ENCODE measurements around the gene PRDM11. TPM values are rescaled to one million over a fixed set of nuclear protein-coding genes. Genes with fewer than 3 reads are reported as not detected.

The PRDM11 gene
- total and polyA plus RNA-seq, 2 experiments from 2014 or later = 0.24 to 3.7 TPM

- in situ Hi-C loops (cut with MboI) = loop anchor here (25.0 kb wide), 1 partner anchor 465 kb away; no protein-coding TSS in a partner anchor
- peaks cover 9% of the 10 kb centered on the region for H3K4me1 ChIP-seq (ENCODE audit: insufficient read depth)
- H3K79me2 ChIP-seq (ENCODE audit: insufficient read depth) = no peaks in the 10 kb centered on the region
- H3K36me3 ChIP-seq (ENCODE audit: low read depth) = no peaks in the 10 kb centered on the region
- H3K4me2 ChIP-seq (ENCODE audit: unreplicated experiment) = no peak overlapping the region
- no peak overlapping the region for H3K9ac ChIP-seq
- H3K9me2 ChIP-seq (ENCODE audit: insufficient read depth) = no peaks in the 10 kb centered on the region
- DNase-seq = peak; percentile 27
- H3K4me3 ChIP-seq = peak overlapping the region; percentile 56; the same call in 1 of the 2 replicates
- H4K20me1 ChIP-seq (ENCODE audit: insufficient read depth) = no peaks in the 10 kb centered on the region
- H2AFZ ChIP-seq = no peak overlapping the region
- H3F3A ChIP-seq (ENCODE audit: insufficient read depth) = no peaks in the 10 kb centered on the region
- 66 to 77% methylated on average over 6 to 8 of the region's 8 CpGs for WGBS, 2 experiments (ENCODE audit: low coverage in 1 of 2, low lambda C conversion rate in 2 of 2, missing lambda C conversion rate in 2 of 2)
- H3K27ac ChIP-seq = 0 out of 2 replicates have a peak overlapping the region, but pooled peaks have one; percentile 34
- no peak for TF ChIP-seq EZH2phosphoT487 (IDR thresholded peaks at IDR 0.05; ENCODE audit: insufficient read depth, low read depth)
- no peak for TF ChIP-seq EZH2 (IDR thresholded peaks at IDR 0.05; ENCODE audit: insufficient read depth, poor library complexity, severe bottlenecking)
- H3K9me3 ChIP-seq (ENCODE audit: low read depth) = no peaks in the 10 kb centered on the region
- peaks cover 7% of the 10 kb centered on the region; the same call in 1 of the 2 replicates for H3K27me3 ChIP-seq (replicated peaks; ENCODE audit: insufficient read depth)
Measured at GRCh38 chr11:45102361-45102809, 44.1 kb upstream of the PRDM11 start.

- peaks cover 9% of the 10 kb centered on the region for H3K4me1 ChIP-seq (ENCODE audit: insufficient read depth)
- no peaks in the 10 kb centered on the region for H4K20me1 ChIP-seq (ENCODE audit: insufficient read depth)
- no peak overlapping the region; the same call in 1 of the 2 replicates for H3K9ac ChIP-seq
- peak overlapping the region; percentile 56 for H3K4me3 ChIP-seq
- in situ Hi-C loops (cut with MboI) = loop anchor here (25.0 kb wide), 1 partner anchor 466 kb away; no protein-coding TSS in a partner anchor
- peak overlapping the region; percentile 34; the same call in 1 of the 2 replicates for H3K27ac ChIP-seq
- 2 to 4% methylated on average over 8 of the region's 8 CpGs for WGBS, 2 experiments (ENCODE audit: low coverage in 1 of 2, low lambda C conversion rate in 2 of 2, missing lambda C conversion rate in 2 of 2)
- peaks cover 3% of the 10 kb centered on the region; the same call in 1 of the 2 replicates for H3K27me3 ChIP-seq (replicated peaks; ENCODE audit: insufficient read depth)
- TF ChIP-seq EZH2phosphoT487 (IDR thresholded peaks at IDR 0.05; ENCODE audit: insufficient read depth, low read depth) (no peak), EZH2 (IDR thresholded peaks at IDR 0.05; ENCODE audit: insufficient read depth, poor library complexity, severe bottlenecking) (no peak)
- peak overlapping the region; percentile 93 for H3K4me2 ChIP-seq (ENCODE audit: unreplicated experiment)
- no peaks in the 10 kb centered on the region for H3F3A ChIP-seq (ENCODE audit: insufficient read depth)
- DNase-seq = peak; percentile 89
- H3K9me3 ChIP-seq (ENCODE audit: low read depth) = no peaks in the 10 kb centered on the region
- no peaks in the 10 kb centered on the region for H3K36me3 ChIP-seq (ENCODE audit: low read depth)
- no peaks in the 10 kb centered on the region for H3K79me2 ChIP-seq (ENCODE audit: insufficient read depth)
- H2AFZ ChIP-seq = peak overlapping the region; percentile 62
- no peaks in the 10 kb centered on the region for H3K9me2 ChIP-seq (ENCODE audit: insufficient read depth)
Measured at GRCh38 chr11:45102810-45103621, 43.4 kb upstream of the PRDM11 start.

GRCh38 chr11:45104006-45104789, 42.2 kb upstream of the PRDM11 start:
- H3K27me3 ChIP-seq (replicated peaks; ENCODE audit: insufficient read depth) = peaks cover 3% of the 10 kb centered on the region; the same call in 1 of the 2 replicates
- H3K9me2 ChIP-seq (ENCODE audit: insufficient read depth) = no peaks in the 10 kb centered on the region
- H3K27ac ChIP-seq = no peak overlapping the region
- H3K4me3 ChIP-seq = no peak overlapping the region
- H3F3A ChIP-seq (ENCODE audit: insufficient read depth) = no peaks in the 10 kb centered on the region
- 68 to 72% methylated on average over 6 of the region's 6 CpGs for WGBS, 2 experiments (ENCODE audit: low coverage in 1 of 2, low lambda C conversion rate in 2 of 2, missing lambda C conversion rate in 2 of 2)
- TF ChIP-seq EZH2phosphoT487 (IDR thresholded peaks at IDR 0.05; ENCODE audit: insufficient read depth, low read depth) (no peak), EZH2 (IDR thresholded peaks at IDR 0.05; ENCODE audit: insufficient read depth, poor library complexity, severe bottlenecking) (no peak)
- H3K79me2 ChIP-seq (ENCODE audit: insufficient read depth) = no peaks in the 10 kb centered on the region
- in situ Hi-C loops (cut with MboI) = loop anchor here (25.0 kb wide), 1 partner anchor 467 kb away; no protein-coding TSS in a partner anchor
- no peaks in the 10 kb centered on the region for H3K9me3 ChIP-seq (ENCODE audit: low read depth)
- DNase-seq = no peak
- H3K4me2 ChIP-seq (ENCODE audit: unreplicated experiment) = no peak overlapping the region
- H3K36me3 ChIP-seq (ENCODE audit: low read depth) = no peaks in the 10 kb centered on the region
- peaks cover 13% of the 10 kb centered on the region for H3K4me1 ChIP-seq (ENCODE audit: insufficient read depth)
- H2AFZ ChIP-seq = no peak overlapping the region
- no peaks in the 10 kb centered on the region for H4K20me1 ChIP-seq (ENCODE audit: insufficient read depth)
- no peak overlapping the region for H3K9ac ChIP-seq

GRCh38 chr11:45104790-45105084, 41.7 kb upstream of the PRDM11 start:
- Histone ChIP-seq H4K20me1 (ENCODE audit: insufficient read depth) (no peaks in the 10 kb centered on the region), H3K4me3 (no peak overlapping the region), H3K27me3 (replicated peaks; ENCODE audit: insufficient read depth) (peaks cover 3% of the 10 kb centered on the region; the same call in 1 of the 2 replicates), H3K36me3 (ENCODE audit: low read depth) (no peaks in the 10 kb centered on the region), H2AFZ (no peak overlapping the region), H3K9me2 (ENCODE audit: insufficient read depth) (no peaks in the 10 kb centered on the region), H3K79me2 (ENCODE audit: insufficient read depth) (no peaks in the 10 kb centered on the region), H3K9ac (no peak overlapping the region), H3K9me3 (ENCODE audit: low read depth) (no peaks in the 10 kb centered on the region), H3F3A (ENCODE audit: insufficient read depth) (no peaks in the 10 kb centered on the region), H3K4me1 (ENCODE audit: insufficient read depth) (peaks cover 13% of the 10 kb centered on the region), H3K4me2 (ENCODE audit: unreplicated experiment) (no peak overlapping the region), H3K27ac (no peak overlapping the region)
- DNase-seq = no peak
- WGBS, 2 experiments (ENCODE audit: low coverage in 1 of 2, low lambda C conversion rate in 2 of 2, missing lambda C conversion rate in 2 of 2) = 71 to 77% methylated on average over 4 of the region's 4 CpGs
- in situ Hi-C loops (cut with MboI) = loop anchor here (5.0 to 25.0 kb wide), 2 partner anchors 177 to 467 kb away; no protein-coding TSS in a partner anchor
- no peak for TF ChIP-seq EZH2 (IDR thresholded peaks at IDR 0.05; ENCODE audit: insufficient read depth, poor library complexity, severe bottlenecking)
- no peak for TF ChIP-seq EZH2phosphoT487 (IDR thresholded peaks at IDR 0.05; ENCODE audit: insufficient read depth, low read depth)
